Heart right ventricle (tissue), 16 donors: ENCODE measurements around the gene GAB2. TPM values are rescaled to one million over a fixed set of nuclear protein-coding genes. Genes with fewer than 3 reads are reported as not detected.

Source experiments
- ATAC-seq, 8 donors: fragments of 200-7000 bp; cut with Tn5 transposase; one replicate each; pipeline ENCODE4 v1.9.1; 2020; ENCODE audit warnings: mild to moderate bottlenecking in 8 of 8, moderate library complexity in 8 of 8, moderate number of reproducible peaks in 1 of 8
- DNase-seq, 2 donors: peaks; one replicate each; pipeline ENCODE4 v3.0.0-alpha.2; 2020
- H3K27ac ChIP-seq, 10 donors: fragments of 200-600 bp; sonication (generic) in 2 of 10; one replicate each; pipeline versions ENCODE4 v1.5.0 to v1.8.0; 2020 to 2022; ENCODE audit warnings: mild to moderate bottlenecking in 3 of 10
- H3K27me3 ChIP-seq, 7 donors: fragments of 200-600 bp; one replicate each; pipeline ENCODE4 v1.8.0; 2021 to 2022; ENCODE audit warnings: mild to moderate bottlenecking in 2 of 7
- H3K36me3 ChIP-seq, 9 donors: fragments of 200-600 bp; sonication (generic) in 1 of 9; one replicate each; pipeline versions ENCODE4 v1.5.0 to v1.8.0; 2020 to 2022; ENCODE audit warnings: mild to moderate bottlenecking in 2 of 9
- H3K4me1 ChIP-seq, 9 donors: fragments of 200-600 bp; sonication (generic) in 1 of 9; one replicate each; pipeline versions ENCODE4 v1.5.0 to v1.8.0; 2020 to 2022; ENCODE audit warnings: mild to moderate bottlenecking in 4 of 9
- H3K4me3 ChIP-seq, 10 donors: fragments of 200-600 bp; sonication (generic) in 2 of 10; one replicate each; pipeline versions ENCODE4 v1.5.0 to v1.8.0; 2020 to 2022; ENCODE audit warnings: mild to moderate bottlenecking in 7 of 10, moderate library complexity in 2 of 10
- H3K9me3 ChIP-seq, 11 donors: fragments of 200-600 bp in 10 of 11; sonication (generic) in 2 of 11; one replicate each; pipeline versions ENCODE4 v1.5.0 to v1.8.0; 2013 to 2022; ENCODE audit warnings: mild to moderate bottlenecking in 2 of 11, control low read depth in 1 of 11, moderate library complexity in 1 of 11
- WGBS, 2 donors: extraction: QIAGEN DNeasy Blood & Tissue Kit; methylation state at CpG; one replicate each; pipeline ENCODE4 v1.1.7; 2013; ENCODE audit warnings: inconsistent platforms in 1 of 2; 5-methylcytosine and 5-hydroxymethylcytosine counted together
- intact Hi-C, 10 donors: fragments of 100-400 bp; cut with DNase I; formaldehyde crosslinking; loops; one replicate each; pipeline versions ENCODE4 v1.11.1 to v1.14.2; 2022
- polyA plus RNA-seq, 2 donors: library from polyadenylated mRNA; stranded (reverse); fragments of 200-250 nt; gene quantifications; one replicate each; pipeline ENCODE4 v1.2.3, GENCODE V29; 2013
- total RNA-seq, 10 donors: library from RNA; stranded (reverse); fragmentation: NEBNext Ultra II Directional in 3 of 10; extraction: Animal tissue kit (Norgen Biotek cat#: 25700) in 3 of 10; gene quantifications; one replicate each; pipeline versions ENCODE4 v1.2.1 to v1.2.4, GENCODE V29; 2021 to 2023
- TF ChIP-seq, protein P1 (sequence below), 9 donors: fragments of 200-600 bp; sonication (generic) in 2 of 9; IDR thresholded peaks; one replicate each; pipeline versions ENCODE4 v1.5.0 to v1.8.0; 2021 to 2022; ENCODE audit warnings: antibody characterized with exemption in 9 of 9, mild to moderate bottlenecking in 5 of 9, moderate library complexity in 1 of 9
- donor health status: Arrhythmogenic right ventricular cardiomyopathy.
- donor health status: ischemic (EF 13 %, LVEDD 7.1; RV severe dilation, severe dysfunction).
- donor health status: healthy with polysubstance abuse.
- donor health status: DM: no; HTN: yes; CAD: no.
- donor health status: DM: no; HTN: no; CAD: no.
- donor health status: ischemic (EF 25% LVEDD 6.9; RV normal size, moderate dysfunction).
- donor health status: ischemic (EF 25% LVEDD 5.7; RV mildly dilated, moderate dysfunction).
- donor health status: healthy.
- donor health status: DM: yes; HTN: yes; CAD: no.
- donor health status: Ischemic cardiomyopathy.
- donor health status: ischemic (EF 35%, LVEDD 5.7; RV mildly dilated, moderate dysfunction).
- donor health status: nonischemic (EF 11% LVEDD 7.7; RV severe dilation, severe dysfunction).
- donor health status: DM: yes; HTN: yes; CAD: no.
- donor health status: PGD.
- donor health status: ischemic (EF 29% LVEDD 5.4; RV normal size, mild dysfunction).
- donor health status: nonischemic (EF 23%, LVEDD 6.1; RV moderate dilation, normal function).

The GAB2 gene
- total and polyA plus RNA-seq, 12 donors = 5.0 to 44.6 (median 27.0) TPM

DNA sequence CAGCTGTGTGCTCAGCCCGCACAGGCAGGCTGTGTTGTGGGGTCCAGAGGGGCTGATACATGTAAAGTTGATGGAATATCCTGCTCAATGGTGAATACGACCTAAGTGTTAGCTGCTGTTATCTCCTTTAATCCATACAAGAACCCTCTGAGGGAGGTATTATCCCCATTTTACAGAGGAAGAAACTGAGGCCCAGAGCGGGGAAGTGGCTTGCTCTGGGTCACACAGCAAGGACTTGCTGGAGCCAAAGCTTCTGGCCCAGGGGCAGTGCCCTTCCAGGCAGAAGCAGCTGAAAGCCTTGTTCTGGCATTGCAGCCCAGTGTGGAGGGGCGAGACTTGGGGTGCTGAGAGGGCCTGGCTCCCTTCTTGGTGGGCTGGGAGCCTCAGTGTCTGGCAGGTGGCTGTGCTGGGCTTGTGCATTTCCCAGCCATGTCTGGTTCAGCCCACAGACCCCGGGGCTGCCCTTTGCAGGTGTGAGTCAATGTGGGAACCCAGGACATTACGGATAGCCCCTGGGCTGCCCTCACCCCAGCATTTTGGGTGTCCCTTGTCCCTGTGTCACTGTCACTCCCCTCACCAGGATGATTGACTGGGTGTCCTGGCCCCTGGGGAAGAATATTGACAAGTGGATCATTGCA lies 218.5 kb downstream of the GAB2 start:
- DNase-seq (no peak), ATAC-seq (no peak)
- WGBS, 2 donors = 97 to 99% methylated on average over 6 of the region's 6 CpGs
- Histone ChIP-seq H3K36me3 (peaks cover 0 to 59% (median 5%) of the 10 kb centered on the region in 9 donors), H3K4me3 (no peak overlapping the region), H3K27me3 (no peaks in the 10 kb centered on the region), H3K27ac (no peak overlapping the region), H3K4me1 (peaks cover 0 to 19% (median 8%) of the 10 kb centered on the region in 9 donors), H3K9me3 (no peaks in the 10 kb centered on the region)
- intact Hi-C loops = no loop called here
- TF ChIP-seq, protein P1, sequence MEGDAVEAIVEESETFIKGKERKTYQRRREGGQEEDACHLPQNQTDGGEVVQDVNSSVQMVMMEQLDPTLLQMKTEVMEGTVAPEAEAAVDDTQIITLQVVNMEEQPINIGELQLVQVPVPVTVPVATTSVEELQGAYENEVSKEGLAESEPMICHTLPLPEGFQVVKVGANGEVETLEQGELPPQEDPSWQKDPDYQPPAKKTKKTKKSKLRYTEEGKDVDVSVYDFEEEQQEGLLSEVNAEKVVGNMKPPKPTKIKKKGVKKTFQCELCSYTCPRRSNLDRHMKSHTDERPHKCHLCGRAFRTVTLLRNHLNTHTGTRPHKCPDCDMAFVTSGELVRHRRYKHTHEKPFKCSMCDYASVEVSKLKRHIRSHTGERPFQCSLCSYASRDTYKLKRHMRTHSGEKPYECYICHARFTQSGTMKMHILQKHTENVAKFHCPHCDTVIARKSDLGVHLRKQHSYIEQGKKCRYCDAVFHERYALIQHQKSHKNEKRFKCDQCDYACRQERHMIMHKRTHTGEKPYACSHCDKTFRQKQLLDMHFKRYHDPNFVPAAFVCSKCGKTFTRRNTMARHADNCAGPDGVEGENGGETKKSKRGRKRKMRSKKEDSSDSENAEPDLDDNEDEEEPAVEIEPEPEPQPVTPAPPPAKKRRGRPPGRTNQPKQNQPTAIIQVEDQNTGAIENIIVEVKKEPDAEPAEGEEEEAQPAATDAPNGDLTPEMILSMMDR (IDR thresholded peaks at IDR 0.05) = no peak

DNA sequence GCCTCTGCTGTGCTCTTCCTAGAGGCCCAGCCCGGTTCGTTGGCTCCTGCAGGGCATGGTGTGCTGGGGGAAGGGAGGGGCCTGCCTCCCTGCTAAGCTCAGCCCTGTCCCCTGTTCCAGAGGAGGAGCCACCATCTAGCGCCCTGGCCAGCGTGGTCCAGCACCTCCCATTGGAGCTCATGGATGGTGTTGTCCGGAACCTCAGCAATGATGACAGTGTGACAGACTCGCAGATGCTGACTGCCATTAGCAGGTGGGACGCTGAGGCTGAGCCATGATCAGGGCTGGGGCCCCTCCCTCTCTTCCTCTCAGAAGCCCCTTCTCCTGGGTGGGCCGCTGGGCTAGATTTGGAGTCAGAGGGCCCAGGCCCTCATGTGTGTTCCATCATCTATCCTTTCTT lies 219.8 kb downstream of the GAB2 start:
- H3K9me3 ChIP-seq = no peaks in the 10 kb centered on the region
- H3K4me3 ChIP-seq = no peak overlapping the region
- H3K36me3 ChIP-seq = peaks cover 0 to 55% (median 5%) of the 10 kb centered on the region in 9 donors
- H3K27me3 ChIP-seq = no peaks in the 10 kb centered on the region
- H3K27ac ChIP-seq = no peak overlapping the region
- peaks cover 0 to 21% (median 8%) of the 10 kb centered on the region in 9 donors for H3K4me1 ChIP-seq
- DNase-seq = no peak
- no peak for ATAC-seq
- TF ChIP-seq, protein P1 (IDR thresholded peaks at IDR 0.05) = no peak
- intact Hi-C loops = no loop called here
- WGBS, 2 donors = 93 to 95% methylated on average over 8 of the region's 8 CpGs

DNA sequence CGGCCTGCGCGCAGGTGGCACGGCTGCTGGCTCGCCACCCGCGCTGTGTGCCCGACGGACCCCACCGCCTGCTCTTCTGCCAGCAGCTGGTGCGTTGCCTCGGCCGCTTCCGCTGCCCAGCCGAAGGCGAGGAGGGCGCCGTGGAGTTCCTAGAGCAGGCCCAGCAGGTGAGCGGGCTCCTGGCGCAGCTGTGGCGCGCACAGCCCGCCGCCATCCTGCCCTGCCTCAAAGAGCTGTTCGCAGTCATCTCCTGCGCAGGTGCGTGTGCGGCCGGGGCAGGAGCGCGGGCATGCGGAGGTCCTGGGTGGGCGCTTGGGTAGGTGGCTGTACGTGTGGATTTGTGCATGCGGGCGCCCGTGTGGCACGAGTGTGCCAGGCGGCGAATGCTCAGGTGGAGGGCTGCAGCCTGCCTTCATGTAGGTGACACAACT lies 220.9 kb downstream of the GAB2 start:
- Histone ChIP-seq H3K4me1 (peaks cover 0 to 24% (median 7%) of the 10 kb centered on the region in 9 donors), H3K9me3 (no peaks in the 10 kb centered on the region), H3K27me3 (no peaks in the 10 kb centered on the region), H3K4me3 (no peak overlapping the region), H3K36me3 (peaks cover 0 to 48% (median 5%) of the 10 kb centered on the region in 9 donors), H3K27ac (no peak overlapping the region)
- DNase-seq (no peak), ATAC-seq (no peak)
- intact Hi-C loops = no loop called here
- TF ChIP-seq, protein P1 (IDR thresholded peaks at IDR 0.05) = no peak
- WGBS, 2 donors = 86 to 88% methylated on average over 38 to 40 of the region's 40 CpGs

DNA sequence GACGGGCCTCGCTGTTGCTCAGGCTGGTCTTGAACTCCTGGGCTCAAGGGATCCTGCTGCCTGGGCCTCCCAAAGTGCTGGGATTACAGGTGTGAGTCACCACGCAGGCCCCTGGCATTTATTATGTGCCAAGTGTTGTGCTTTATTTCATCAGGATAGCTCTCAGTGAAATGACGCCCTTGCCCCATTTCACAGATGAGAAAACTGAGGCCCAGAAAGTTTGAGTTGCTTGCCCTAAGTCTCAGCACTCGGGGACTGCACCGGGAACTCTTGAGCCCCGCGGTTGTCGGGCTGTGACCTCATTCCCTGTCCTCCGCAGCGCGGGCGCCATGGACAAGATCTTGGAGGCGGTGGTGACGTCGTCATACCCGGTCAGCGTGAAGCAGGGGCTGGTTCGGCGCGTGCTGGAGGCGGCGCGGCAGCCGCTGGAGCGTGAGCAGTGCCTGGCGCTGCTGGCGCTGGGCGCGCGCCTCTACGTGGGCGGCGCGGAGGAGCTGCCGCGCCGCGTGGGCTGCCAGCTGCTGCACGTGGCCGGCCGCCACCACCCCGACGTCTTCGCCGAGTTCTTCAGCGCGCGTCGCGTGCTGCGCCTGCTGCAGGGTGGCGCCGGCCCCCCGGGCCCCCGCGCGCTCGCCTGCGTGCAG lies 221.6 kb downstream of the GAB2 start:
- 63% methylated on average over 54 to 60 of the region's 60 CpGs for WGBS, 2 donors
- no peak overlapping the region for H3K4me3 ChIP-seq

More for the DNA sequence above, 221.6 kb downstream of the GAB2 start:
- Histone ChIP-seq H3K9me3 (no peaks in the 10 kb centered on the region), H3K27me3 (no peaks in the 10 kb centered on the region), H3K27ac (no peak overlapping the region), H3K4me1 (peaks cover 0 to 29% (median 7%) of the 10 kb centered on the region in 9 donors), H3K36me3 (peaks cover 0 to 44% (median 5%) of the 10 kb centered on the region in 9 donors)
- peak in 1 of 8 donors; percentile 36 for ATAC-seq
- TF ChIP-seq, protein P1 (IDR thresholded peaks at IDR 0.05) = no peak
- intact Hi-C loops = no loop called here
- no peak for DNase-seq
